Stimulated activated CD8-positive, alpha-beta memory T cell treated with anti-CD3 and anti-CD28 coated beads, Interleukin-12 subunit alpha, Interleukin-12 subunit beta, amount 100 ng/mL, for 24 hours (primary cell): ENCODE results near the gene NUP42.
"Not testable (repeated sequence)": the region's sequence is repeated elsewhere in the genome, so short reads cannot be mapped to it uniquely, and the experiment has no call there.

Experiments
- DNase-seq: peaks from one replicate; pipeline ENCODE4 v3.0.0-alpha.2; 2020; ENCODE audit errors: extremely low read depth

The NUP42 gene

GRCh38 chr7:23181684-23182553 is at the start of gene NUP42:
TSS of gene NUP42 (plus strand) at chr7:23182048. CDS start at chr7:23182086, 38 bp downstream.
- peak; percentile 90 for DNase-seq

- no peak for DNase-seq
Observed at GRCh38 chr7:23133797-23134196, 48.1 kb upstream of the NUP42 start.

GRCh38 chr7:23135755-23136154 is 46.1 kb upstream of the NUP42 start:
- no peak for DNase-seq

GRCh38 chr7:23136216-23136615 is 45.6 kb upstream of the NUP42 start:
- no peak for DNase-seq

- no peak for DNase-seq
Observed at GRCh38 chr7:23157679-23158078, 24.2 kb upstream of the NUP42 start.

- DNase-seq = no peak
Observed at GRCh38 chr7:23158546-23158945, 23.3 kb upstream of the NUP42 start.

GRCh38 chr7:23161482-23161881 is 20.4 kb upstream of the NUP42 start:
- no peak for DNase-seq

GRCh38 chr7:23164846-23165245 is 17.0 kb upstream of the NUP42 start:
- DNase-seq = no peak

GRCh38 chr7:23165316-23165715 is 16.5 kb upstream of the NUP42 start:
- DNase-seq = no peak

GRCh38 chr7:23167691-23168090 is 14.2 kb upstream of the NUP42 start:
- no peak for DNase-seq

GRCh38 chr7:23168111-23168885 is 13.6 kb upstream of the NUP42 start:
- DNase-seq = no peak

GRCh38 chr7:23175938-23176337 is 5.9 kb upstream of the NUP42 start:
- no peak for DNase-seq

- no peak for DNase-seq
Observed at GRCh38 chr7:23183279-23184012, 1.6 kb downstream of the NUP42 start.

- DNase-seq = no peak
Observed at GRCh38 chr7:23184291-23184690, 2.4 kb downstream of the NUP42 start.

- DNase-seq = no peak
Observed at GRCh38 chr7:23184709-23185359, 3.0 kb downstream of the NUP42 start.

- DNase-seq = no peak
Observed at GRCh38 chr7:23185980-23186379, 4.1 kb downstream of the NUP42 start.

- DNase-seq = no peak
Observed at GRCh38 chr7:23191022-23191421, 9.2 kb downstream of the NUP42 start.

GRCh38 chr7:23193650-23194227 is 11.9 kb downstream of the NUP42 start:
- DNase-seq = not testable (repeated sequence)

GRCh38 chr7:23196306-23196705 is 14.5 kb downstream of the NUP42 start:
- no peak for DNase-seq

- DNase-seq = not testable (repeated sequence)
Observed at GRCh38 chr7:23197745-23198144, 15.9 kb downstream of the NUP42 start.

GRCh38 chr7:23200331-23200730 is 18.5 kb downstream of the NUP42 start:
- DNase-seq = no peak
